Activated CD4-positive, CD25-positive, alpha-beta regulatory T cell treated with anti-CD3 and anti-CD28 coated beads, Interleukin-2, amount 50 U/mL, for 24 hours (primary cell): ENCODE measurements around the gene PACS2.

Experiments
- ATAC-seq, 2 donors: fragments of 150-1000 bp; cut with Tn5 transposase; one replicate each; pipeline ENCODE4 v1.10.0; 2021; ENCODE audit warnings: mild to moderate bottlenecking in 1 of 2, moderate library complexity in 1 of 2

The PACS2 gene

DNA sequence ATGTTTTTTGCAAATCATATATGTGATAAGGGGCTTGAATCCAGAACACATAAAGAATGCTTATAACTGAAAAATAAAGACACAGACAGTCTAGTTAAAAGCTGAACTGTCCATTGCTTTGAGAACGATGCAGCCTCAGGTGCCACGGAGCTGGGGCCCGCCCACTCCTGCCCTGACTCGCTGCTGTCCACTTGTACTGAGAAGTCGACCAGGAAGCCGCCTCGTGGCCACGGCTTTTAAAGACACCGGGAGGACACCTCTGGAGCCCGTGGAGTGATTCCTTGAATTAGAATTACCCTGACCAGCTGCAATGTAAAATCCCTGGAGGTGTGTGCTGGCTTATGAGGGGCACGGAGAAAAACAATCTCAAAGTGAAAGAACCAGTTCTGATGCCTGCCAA is 59.8 kb downstream of the PACS2 start:
- no peak for ATAC-seq

DNA sequence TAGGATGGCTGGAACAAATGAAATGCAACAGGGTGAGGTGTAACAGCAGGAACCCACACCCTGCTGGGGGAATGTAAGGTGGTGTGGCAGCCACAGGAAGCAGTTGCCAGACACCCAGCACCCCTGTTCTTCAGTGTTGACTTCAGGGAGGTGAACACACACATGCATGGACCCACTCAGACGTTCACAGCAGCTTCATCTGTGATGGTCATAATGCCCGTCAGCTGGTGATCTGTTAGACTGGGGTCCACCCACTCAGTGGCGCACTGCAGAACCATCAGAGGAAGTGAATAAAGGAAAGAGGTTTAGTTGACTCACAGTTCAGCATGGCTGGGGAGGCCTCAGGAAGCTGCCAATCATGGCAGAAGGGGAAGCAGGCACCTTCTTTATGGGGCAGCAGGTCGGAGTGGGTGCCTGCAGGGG is 61.1 kb downstream of the PACS2 start:
- peak; percentile 51 to 69 for ATAC-seq

DNA sequence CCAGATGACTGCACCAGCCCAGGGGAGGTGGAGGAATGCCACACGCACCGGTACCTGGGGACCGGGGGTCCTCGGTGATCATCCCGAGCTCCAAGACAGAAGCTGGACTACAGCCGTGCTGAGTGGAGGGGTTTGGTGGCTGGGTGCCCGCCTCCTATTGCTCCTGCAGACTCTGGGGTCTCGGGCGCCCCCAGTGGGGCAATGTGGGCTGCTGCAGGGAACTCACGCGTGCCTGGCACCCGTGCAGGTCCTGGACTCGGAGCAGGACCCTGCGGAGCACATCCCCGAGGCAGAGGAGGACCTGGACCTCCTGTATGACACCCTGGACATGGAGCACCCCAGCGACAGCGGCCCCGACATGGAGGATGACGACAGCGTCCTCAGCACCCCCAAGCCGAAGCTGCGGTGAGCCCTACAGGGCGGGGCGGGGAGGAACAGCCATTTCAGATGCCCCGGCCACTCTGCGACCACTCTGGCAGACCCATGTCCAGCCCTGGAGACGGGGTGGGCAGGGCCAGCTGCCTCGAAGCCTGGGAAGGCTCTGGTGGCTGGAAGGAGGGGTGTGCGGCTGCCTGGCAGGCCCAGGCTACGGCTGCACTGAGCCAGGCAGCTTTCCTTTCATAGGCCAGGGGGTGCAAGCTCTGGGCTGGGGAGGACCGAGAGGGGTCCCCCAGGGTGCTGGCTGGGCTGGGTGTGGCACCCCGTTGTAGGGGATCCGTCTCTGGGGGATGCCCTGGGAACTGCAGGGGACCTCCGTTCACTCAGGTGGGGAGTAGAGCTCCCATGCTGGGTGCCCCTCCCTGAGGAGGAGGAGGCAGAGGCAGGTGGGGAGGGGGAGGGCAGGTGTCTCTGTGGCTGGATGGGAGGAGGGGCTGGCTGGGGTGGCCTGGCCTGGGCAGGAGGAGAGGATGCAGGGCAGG is 62.2 kb downstream of the PACS2 start:
- ATAC-seq: no peak

DNA sequence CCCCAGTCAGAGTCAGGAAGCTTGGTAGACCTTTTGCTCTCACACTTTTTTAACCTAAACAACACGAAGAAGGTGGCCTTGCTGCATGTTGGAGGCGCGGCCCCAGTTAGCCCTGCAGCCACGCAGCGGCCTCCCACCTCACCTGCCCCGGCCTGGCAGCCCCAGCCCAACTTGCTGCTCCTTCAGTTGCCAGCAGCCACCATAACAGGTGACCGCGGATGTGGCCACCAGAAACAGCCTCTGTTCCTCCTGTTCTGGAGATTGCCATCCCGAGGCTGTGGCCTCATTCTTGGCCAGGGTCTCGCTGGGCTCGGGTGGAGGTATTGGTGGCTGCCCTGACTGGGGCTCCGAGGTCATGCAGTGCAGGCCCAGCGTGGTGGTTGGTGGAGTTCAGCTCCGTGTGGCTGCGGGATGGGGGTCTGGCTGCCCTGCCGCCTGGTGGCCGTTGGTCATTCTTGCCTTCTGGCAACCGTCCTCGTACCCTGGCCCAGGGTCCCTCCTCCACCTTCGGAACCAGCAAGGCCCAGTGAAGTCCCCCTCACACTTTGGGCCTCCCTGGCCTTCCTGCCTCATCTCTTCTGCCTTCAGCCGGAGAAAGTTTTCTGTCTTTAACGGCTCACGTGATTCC is 63.1 kb downstream of the PACS2 start:
- no peak for ATAC-seq

DNA sequence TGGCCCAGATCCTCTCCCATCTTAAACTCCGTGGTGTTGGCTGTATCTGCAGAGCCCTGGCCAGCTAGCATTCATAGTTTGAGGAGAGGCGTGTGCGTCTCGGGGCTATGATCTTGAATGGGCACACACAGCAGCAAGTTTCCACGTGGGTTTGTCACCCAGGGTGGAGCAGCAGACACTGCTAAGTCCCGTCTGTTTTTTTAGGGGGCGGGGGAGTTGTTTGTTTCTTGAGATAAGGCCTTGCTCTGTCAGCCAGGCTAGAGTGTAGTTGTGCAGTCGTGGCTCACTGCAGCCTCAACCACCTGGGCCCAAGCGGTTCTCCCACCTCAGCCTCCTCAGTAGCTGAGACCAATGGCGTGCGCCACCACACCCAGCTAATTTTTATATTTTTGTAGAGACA is 63.7 kb downstream of the PACS2 start:
- ATAC-seq: no peak

DNA sequence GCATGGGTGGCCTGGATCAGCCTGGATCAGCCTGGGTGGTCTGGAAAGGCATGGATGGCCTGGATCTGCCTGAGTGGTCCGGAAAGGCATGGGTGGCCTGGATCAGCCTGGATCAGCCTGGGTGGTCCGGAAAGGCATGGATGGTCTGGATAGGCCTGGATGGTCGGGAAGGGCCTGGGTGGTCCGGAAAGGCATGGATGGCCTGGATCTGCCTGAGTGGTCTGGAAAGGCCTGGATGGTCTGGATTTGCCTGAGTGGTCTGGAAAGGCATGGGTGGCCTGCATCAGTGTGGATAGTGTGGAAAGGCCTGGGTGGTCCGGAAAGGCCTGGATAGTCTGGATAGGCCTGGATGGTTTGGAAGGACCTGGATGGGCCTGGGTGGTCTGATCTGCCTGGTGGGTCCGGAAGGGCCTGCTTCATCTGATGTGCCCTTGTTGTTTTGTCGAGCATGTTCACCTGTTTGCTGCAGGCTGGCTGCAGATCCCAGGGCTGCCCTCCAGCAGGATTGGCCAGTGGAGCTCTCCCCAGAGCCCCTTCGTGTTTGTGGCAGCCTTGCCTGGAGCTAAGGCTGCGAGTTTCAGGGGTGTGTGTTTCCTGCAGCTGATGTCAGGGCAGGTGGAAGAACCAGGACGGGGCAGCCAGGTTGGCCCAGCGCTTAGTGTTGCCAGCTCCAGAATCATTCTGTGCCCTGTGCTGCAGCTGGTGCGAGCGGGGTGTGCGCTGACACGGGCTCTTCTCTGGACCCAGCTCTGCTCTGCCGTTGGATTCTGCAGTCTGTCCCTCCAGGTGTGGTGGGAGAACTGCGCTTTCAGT is 64.5 kb downstream of the PACS2 start:
- no peak for ATAC-seq

DNA sequence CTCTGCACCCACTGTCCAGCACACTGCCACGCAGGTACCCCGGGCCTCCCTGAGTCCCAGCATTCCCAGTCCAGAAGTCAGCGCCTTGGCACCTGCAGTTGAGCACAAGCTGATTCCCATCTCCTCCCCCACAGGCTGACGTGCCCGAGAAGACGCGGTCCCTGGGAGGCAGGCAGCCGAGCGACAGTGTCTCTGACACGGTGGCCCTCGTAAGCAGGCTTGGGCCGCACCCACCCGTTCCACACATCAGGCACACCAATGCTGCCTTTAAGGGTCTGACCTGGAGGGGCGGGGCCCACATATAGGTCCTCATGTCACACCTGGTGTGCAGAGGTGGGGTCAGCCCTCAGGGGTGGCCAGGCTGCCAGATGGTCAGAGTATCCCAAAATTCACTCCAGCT is 65.4 kb downstream of the PACS2 start:
- ATAC-seq: no peak

DNA sequence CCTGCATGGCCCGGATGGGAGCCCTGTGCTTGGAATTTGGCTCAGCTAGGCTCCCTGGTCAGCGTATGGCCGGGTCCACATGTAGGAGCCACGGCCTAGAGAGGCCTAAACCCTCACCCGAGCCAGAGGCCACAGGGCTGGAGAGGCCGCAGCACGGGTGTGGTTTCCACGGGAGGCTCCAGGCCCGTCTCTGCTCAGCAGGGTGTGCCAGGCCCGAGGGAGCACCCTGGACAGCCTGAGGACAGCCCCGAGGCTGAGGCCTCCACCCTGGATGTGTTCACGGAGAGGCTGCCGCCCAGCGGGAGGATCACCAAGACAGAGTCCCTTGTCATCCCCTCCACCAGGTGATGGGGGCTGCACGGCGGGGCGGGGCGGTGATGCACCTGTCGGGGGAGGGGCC is 66.2 kb downstream of the PACS2 start:
- no peak for ATAC-seq

DNA sequence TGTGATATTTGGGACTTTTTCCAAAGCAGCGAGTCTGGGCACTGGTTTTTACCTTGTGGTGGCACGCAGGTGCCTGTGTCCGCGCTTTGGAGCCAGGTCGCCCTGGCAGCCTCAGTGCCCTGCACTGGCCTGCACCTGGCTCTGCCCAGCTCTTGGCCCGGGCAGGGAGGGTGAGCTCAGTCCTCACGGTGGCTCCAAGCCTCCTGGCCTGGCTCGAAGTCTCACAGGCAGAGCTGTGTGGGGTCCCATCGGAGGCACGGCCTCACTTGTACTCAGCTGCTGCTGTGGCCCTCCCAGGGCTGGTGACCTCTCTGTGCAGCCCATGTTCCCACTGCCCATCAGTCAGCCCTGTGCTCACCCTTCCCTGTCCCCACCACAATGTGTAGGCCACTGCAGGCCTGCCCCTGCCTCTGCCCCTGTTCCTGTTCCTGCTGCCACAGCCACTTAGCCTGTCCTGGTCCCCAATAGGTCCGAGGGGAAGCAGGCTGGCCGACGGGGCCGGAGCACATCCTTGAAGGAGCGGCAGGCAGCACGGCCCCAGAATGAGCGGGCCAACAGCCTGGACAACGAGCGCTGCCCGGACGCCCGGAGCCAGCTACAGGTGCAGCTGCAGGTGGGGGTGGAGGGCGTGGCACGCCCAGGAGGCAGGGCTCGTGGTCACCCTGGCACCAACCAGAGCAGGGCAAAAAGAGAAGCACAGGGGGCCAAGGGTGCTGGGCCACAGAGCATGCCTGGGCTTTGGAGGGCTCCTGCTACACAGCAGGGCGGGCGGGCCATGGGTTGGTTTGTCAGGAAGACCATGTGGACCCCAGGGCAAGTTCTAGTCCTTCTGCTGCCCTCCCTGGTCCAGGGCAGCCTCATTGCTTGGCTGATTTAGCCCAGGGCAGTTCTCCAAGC is 67.1 kb downstream of the PACS2 start:
- no peak for ATAC-seq

DNA sequence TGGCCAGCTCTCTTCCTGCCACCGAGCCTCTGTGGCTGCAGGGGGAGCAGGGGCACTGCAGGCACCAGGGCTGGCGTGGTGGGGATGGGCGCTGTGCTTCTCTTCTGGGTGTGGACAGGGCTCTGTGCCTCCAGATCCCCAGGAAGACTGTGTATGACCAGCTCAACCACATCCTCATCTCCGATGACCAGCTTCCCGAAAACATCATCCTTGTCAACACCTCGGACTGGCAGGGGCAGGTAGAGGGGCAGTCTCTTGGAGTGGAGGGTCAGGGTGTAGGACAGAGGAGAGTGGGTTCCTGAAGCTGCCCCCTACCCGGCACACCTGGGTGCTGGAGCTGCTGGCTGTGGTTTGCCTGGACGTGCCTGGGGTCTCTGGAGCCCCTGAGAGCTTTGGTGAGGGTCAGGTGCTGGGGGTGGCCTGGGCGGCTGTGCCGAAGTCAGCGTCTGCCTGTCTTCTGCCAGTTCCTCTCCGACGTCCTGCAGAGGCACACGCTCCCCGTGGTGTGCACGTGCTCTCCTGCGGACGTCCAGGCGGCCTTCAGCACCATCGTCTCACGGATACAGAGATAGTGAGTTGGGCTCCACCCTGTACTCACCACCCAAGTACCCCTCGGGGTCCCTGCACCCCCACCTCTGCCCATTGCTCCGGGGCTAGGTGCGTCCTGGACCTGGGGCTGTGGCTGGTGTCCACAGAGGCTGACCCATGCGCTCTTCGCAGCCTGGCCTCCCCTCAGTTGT is 68.0 kb downstream of the PACS2 start:
- ATAC-seq: no peak

DNA sequence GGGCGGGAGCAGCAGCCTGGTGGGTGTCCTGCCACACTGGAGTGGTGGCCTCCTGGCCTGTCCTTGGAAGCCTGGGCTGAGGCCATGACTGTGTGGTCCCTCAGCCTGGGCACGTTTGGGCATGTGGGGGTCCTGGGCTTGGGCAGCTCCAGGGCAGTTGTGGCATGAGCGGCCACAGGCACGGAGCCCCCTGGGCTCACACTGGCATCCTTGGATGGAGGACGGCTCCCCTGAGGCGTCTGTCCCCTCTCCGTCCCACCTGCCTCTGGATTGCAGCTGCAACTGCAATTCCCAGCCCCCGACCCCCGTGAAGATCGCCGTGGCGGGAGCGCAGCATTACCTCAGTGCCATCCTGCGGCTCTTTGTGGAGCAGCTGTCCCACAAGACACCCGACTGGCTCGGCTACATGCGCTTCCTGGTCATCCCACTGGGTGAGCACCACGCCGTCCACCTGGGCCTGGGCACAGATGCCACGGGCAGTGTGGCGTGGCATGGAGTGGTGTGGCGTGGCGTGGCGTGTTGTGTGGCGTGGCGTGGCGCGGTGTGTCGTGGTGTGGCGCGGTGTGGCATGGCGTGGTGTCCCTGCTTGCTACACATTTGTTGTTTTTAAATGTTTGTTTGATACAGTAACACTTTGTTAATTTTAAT is 68.7 kb downstream of the PACS2 start:
- no peak for ATAC-seq

DNA sequence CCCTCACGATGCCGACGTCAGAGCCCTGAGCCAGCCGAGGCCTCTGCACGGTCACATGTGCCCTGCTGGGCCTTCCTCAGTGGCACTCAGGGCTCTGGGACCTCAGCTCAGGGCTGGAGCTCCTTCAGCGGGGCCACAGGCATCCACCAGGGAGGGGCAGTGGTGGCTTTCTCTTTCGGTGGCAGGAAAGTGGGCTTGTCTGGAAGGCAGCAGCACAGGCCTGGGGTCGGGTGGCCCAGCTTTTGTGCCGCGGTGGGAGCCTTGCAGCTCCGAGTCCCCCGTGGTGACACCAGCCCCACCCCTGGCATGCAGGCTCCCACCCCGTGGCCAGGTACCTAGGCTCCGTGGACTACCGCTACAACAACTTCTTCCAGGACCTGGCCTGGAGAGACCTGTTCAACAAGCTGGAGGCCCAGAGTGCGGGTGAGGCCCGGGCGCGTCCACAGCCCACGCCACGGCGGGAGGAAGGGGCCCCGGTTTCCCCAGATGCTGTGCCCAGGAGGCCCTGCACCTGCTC is 69.6 kb downstream of the PACS2 start:
- no peak for ATAC-seq

DNA sequence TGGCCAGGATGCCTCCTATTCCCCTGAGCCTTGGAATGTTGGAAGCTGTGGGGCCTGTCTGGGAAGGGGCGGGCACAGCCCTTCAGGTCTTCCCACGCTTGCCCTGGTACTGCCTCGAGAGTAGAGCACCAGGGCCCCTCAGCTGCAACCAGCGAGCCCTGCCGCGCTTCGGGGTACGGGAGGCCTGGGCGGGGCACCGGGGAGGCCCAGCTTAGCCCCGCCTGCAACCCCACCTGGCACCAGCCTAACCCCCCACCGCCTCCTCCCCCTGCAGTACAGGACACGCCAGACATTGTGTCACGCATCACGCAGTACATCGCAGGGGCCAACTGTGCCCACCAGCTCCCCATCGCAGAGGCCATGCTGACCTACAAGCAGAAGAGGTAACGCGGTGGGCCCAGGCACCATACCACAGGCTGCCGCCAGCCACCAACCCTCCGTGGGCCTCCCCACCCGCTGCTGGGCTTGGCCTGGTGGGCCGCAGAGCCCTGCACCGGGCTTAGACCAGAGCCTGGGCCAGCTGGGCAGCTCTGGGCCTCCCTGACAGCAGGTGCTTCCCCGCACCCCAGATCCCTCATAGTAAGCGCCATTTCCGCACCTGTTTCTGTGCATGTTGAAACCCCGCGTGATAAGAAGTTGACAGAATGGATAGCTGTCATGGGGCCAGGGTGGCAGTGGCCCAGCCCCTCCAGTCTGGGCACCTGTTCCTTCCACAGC is 70.2 kb downstream of the PACS2 start:
- no peak for ATAC-seq

DNA sequence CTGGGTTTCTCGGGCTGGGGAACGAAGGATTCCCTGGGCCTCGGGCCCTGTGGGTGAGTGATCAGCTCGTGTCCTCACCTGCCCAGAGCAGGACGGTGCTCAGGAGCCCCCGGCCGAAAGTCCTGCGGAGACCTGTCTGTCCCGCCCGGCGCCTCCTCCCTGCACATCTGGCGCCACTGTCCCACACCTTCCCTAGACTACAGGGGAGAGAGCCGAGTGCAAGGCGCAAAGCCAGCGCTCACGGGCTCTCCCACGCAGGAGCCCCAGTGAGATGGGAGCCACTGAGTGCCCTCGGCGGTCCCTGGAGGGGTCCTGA is 70.7 kb downstream of the PACS2 start:
- ATAC-seq: no peak

DNA sequence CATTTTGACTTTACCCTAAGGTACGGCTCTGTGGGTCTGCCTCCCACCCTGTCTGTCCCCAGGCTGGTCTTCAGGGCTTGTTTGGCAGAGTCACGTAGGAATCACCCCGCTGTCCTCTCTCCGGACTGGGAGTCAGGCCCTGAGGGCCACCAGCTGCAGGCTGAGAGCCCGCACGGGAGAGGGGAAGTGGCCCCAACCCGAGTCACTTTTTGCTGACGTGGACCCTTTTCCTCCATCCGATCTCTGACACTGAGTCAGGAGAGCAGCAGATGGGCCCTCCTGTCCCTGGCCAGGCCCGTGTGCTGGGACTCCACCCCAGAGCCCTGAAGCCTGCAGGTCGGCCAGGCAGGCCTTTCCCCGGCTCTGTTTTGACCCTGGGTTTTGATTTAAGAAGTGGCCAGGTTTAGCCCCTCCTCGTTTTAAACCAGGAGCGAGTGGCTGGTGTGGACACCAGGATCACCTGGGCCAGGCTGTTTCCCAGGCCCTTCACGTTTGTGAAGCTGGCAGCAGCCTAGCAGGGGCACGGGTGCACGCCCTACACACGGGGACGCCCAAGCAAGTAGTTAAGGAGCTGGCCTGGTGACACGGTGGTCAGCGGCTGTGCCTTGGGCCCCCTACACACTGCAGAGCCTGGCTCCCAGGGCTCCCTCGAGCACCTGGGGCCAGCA is 71.3 kb downstream of the PACS2 start:
- ATAC-seq: no peak

DNA sequence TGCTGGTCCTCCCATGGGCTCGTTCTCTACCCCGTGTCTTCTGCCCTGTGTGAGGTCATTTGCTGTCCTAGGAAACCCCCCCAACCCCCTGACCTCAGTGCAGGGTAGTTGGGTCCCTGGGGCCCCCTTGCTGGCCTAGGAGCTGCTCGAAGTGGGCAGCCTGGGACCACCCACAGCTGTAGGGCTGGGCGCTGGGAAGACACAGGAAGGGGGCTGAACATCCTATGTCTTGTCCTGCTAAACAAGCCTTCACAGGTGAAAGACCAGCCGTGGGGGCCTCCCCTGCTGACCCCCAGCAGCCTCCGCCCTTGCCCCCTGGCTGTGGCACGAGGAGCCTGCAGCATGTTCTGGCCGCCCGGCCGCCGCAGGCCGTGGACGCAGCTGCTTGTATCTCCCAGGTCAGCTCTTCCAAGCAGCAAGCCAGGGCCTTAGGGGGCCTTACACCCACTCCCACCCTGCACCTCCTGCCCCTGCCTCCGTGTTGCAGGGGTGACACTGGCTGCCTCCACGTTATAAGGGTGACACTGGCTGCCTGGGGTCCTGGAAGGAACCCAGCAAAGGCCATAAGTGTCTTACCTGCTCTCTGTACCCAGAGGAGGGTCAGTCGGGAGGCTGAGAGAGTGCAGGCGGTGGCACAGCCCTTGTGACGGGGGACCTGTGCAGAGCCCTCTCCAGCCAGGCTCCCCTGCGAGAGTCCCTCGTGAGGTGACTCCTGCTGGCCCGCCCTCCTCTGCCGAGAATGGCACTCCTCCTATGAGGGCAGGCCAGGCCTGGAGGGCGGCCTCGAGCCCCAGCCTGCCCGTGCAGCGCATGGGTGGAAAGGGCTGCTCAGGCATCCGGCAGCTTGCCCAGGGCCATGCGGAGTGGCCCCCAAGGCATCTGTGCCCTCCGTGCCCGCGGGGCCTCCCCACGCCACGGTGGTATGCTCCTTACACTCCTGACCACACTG is 72.3 kb downstream of the PACS2 start:
- no peak for ATAC-seq

DNA sequence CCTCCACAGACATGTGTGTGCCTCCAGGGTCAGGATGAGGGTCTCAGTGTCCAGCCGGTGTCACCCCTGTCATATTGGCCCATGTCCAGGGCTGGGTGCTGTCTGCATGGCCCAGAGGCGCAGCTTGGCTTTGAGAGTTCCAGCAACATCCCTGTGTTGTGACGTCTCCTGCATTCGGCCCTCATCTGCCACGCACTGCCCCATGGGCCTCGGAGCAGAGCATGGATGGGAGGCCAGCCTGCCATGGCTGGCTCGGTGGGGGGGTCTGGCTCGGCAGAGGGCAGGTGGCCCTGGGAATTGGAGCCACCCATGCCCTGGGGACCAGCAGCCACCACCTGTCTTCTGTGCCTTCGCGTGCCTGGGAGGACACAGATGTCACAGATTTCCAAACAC is 73.0 kb downstream of the PACS2 start:
- no peak for ATAC-seq

DNA sequence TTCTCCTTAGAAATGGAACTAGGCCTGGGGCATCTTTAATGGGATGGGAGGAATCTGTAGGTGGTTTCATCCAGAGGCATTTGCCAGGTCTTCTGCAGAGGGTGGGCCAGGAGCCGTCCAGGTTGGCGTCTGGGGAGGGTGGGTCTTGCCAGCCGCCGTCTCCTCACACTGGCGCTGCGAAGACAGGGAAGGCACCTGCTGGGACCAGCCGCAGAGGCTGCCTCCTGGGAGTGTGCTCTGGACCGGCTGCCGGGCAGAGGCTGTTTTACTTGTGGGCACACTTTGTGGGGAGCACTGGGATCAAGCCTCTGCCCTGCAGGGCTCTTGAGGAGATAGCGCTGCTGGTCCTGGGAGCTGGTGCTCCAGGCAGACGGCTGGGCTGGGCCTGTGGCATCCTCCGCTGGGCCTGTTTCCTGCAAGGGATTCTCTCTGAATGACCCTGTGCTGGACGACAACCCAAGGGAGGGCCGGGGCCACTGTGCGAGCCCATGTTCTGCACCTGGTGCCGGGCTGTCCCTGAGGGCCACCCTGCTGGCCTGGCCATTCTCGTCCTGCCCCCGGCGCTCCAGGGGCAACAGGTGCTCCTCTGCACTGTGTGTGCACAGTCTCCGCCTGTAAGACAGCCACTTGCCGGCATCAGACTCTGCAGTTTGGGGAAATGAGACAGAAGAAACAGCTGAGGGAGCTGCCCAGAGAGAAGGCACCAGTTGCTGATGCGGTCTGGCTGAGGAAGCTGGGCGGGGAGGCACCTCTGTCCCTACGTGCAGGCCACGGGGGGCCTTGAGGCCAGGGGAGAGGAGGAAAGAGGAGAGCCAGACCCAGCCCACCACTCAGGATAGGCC is 73.8 kb downstream of the PACS2 start:
- no peak for ATAC-seq
